HFFc6 (cell line): Measurements from ENCODE around the gene HARS2. TPM values are rescaled to one million over a fixed set of nuclear protein-coding genes. Genes with fewer than 3 reads are reported as not detected.

ENCODE experiments used
- DNase-seq: peaks from one replicate; pipeline ENCODE4 v3.0.0-alpha.2; 2018
- H3K27ac Mint-ChIP-seq: 2 replicates; pipeline ENCODE4 v1.8.0; 2020; ENCODE audit warnings: mild to moderate bottlenecking, mixed read lengths
- H3K27me3 Mint-ChIP-seq: 2 replicates; pipeline ENCODE4 v1.8.0; 2021; ENCODE audit warnings: mild to moderate bottlenecking, moderate library complexity, mixed read lengths; ENCODE audit not compliant: insufficient read depth
- H3K36me3 Mint-ChIP-seq: 2 replicates; pipeline ENCODE4 v1.8.0; 2021; ENCODE audit warnings: low read depth, mixed read lengths
- H3K4me1 Mint-ChIP-seq: 2 replicates; pipeline ENCODE4 v1.8.0; 2020; ENCODE audit warnings: low read depth, mixed read lengths
- H3K4me3 Mint-ChIP-seq: 2 replicates; pipeline ENCODE4 v1.8.0; 2020; ENCODE audit warnings: mild to moderate bottlenecking, moderate library complexity, mixed read lengths
- H3K9me3 Mint-ChIP-seq: 2 replicates; pipeline ENCODE4 v1.8.0; 2020; ENCODE audit warnings: mild to moderate bottlenecking, mixed read lengths
- microRNA-seq: library from miRNA; unstranded; fragments of <30 nt; microRNA quantifications from one replicate; pipeline ENCODE4, GENCODE V29; 2019
- total RNA-seq, 6 experiments: library from RNA; stranded (reverse); fragmentation: NEBNext Ultra II Directional; extraction: Animal tissue kit (Norgen Biotek cat#: 25700); gene quantifications; 2 replicates in 1 of 6; 3 replicates in 5 of 6; pipeline ENCODE4 v1.2.3, GENCODE V29; 2021
- TF ChIP-seq, protein P1 (sequence below): fragments of 200-600 bp; sonication (generic); IDR thresholded peaks from 2 replicates; pipeline ENCODE4 v1.5.0; 2021; ENCODE audit warnings: antibody characterized with exemption, mild to moderate bottlenecking

HARS2 gene
- total RNA-seq, 6 experiments from 2014 or later: 22.1 to 23.5 (median 22.9) TPM

DNA sequence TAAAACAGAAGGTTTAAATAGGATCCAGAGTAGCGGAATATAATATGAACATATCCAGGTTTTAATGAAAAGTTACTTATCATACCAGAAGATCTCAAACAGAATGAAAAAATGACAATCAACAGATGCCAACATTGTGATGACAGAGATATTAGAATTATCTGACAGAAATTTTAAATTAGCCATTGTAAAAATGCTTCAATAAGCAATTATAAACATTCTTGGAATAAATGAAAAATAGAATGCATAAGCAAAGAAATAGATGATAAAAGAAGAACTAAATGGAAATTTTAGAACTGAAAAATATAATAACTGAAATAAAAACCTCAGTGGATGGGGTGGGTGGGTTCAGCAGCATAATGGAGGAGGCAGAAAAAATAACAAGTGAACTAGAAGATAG lies 46.2 kb downstream of the HARS2 start:
- Mint-ChIP-seq H3K27ac (no peak overlapping the region), H3K27me3 (peaks cover 4% of the 10 kb centered on the region), H3K4me1 (no peaks in the 10 kb centered on the region), H3K36me3 (no peaks in the 10 kb centered on the region), H3K9me3 (peaks cover 4% of the 10 kb centered on the region; the same call in 1 of the 2 replicates), H3K4me3 (no peak overlapping the region)
- no peak for DNase-seq
- TF ChIP-seq, protein P1, sequence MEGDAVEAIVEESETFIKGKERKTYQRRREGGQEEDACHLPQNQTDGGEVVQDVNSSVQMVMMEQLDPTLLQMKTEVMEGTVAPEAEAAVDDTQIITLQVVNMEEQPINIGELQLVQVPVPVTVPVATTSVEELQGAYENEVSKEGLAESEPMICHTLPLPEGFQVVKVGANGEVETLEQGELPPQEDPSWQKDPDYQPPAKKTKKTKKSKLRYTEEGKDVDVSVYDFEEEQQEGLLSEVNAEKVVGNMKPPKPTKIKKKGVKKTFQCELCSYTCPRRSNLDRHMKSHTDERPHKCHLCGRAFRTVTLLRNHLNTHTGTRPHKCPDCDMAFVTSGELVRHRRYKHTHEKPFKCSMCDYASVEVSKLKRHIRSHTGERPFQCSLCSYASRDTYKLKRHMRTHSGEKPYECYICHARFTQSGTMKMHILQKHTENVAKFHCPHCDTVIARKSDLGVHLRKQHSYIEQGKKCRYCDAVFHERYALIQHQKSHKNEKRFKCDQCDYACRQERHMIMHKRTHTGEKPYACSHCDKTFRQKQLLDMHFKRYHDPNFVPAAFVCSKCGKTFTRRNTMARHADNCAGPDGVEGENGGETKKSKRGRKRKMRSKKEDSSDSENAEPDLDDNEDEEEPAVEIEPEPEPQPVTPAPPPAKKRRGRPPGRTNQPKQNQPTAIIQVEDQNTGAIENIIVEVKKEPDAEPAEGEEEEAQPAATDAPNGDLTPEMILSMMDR: no peak

DNA sequence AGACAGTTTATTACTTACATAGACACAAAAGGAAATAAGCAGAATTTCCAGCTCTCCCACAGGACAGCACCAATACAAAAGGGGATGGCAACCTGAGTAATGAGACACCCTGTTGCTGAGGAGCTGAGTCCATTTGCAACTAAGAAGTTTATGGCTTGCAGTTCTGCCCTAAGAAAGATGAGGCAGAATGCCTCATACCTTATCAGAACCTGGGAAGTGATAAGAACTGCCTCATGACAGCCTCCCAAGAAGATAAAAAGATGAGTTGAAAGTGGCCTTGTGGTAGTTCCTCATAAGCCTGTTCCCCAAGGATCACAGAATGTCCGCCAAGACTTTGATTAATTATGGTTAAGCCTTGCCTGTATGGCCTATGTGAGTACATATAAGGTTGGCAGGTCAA lies 50.7 kb downstream of the HARS2 start:
- no peak for DNase-seq
- Mint-ChIP-seq H3K4me1 (no peaks in the 10 kb centered on the region), H3K36me3 (no peaks in the 10 kb centered on the region), H3K27ac (no peak overlapping the region), H3K4me3 (no peak overlapping the region), H3K27me3 (no peaks in the 10 kb centered on the region; the same call in none of the 2 replicates), H3K9me3 (peaks cover 21% of the 10 kb centered on the region)
- TF ChIP-seq, protein P1: no peak

Small RNAs within 50 kb of the gene (microRNA-seq; reads per million reads assigned to microRNA genes)
- not detected for gene MIR3655

Other genes with a start within 250 kb of the HARS2 start
- gene EIF4EBP3, start 143.8 kb upstream of the HARS2 start, total RNA-seq: 1 to 10 TPM; 1.8 to 4.0 (median 2.9) TPM
- gene SRA1, start 134.0 kb upstream of the HARS2 start, total RNA-seq: 10 to 100 TPM; 50.0 to 62.3 (median 59.4) TPM
- 10 to 100 TPM; 11.0 to 13.0 (median 11.7) TPM for gene APBB3, start 126.9 kb upstream of the HARS2 start, total RNA-seq
- gene SLC35A4, start 126.6 kb upstream of the HARS2 start, total RNA-seq: 10 to 100 TPM; 64.1 to 72.8 (median 71.2) TPM
- gene CD14, start 58.3 kb upstream of the HARS2 start, total RNA-seq: 1 to 10 TPM in 5 of 6 experiments, under 1 TPM in 1; 0.84 to 1.9 (median 1.3) TPM
- 1 to 10 TPM; 3.6 to 7.2 (median 6.1) TPM for gene TMCO6, start 52.0 kb upstream of the HARS2 start, total RNA-seq
- gene NDUFA2, start 43.8 kb upstream of the HARS2 start, total RNA-seq: 10 to 100 TPM; 60.5 to 73.9 (median 67.0) TPM
- gene IK, start 43.6 kb upstream of the HARS2 start, total RNA-seq: 100 to 1,000 TPM in 4 of 6 experiments, 10 to 100 TPM in 2; 83.3 to 116 (median 109) TPM
- 10 to 100 TPM; 23.7 to 28.3 (median 25.8) TPM for gene WDR55, start 26.6 kb upstream of the HARS2 start, total RNA-seq
- gene DND1, start 17.9 kb upstream of the HARS2 start, total RNA-seq: under 1 TPM; 0.26 to 0.59 (median 0.41) TPM
- 100 to 1,000 TPM in 1 of 6 experiments, 10 to 100 TPM in 5; 89.1 to 102 (median 96.8) TPM for gene HARS1, start 85 bp upstream of the HARS2 start, total RNA-seq
- gene ZMAT2, start 9.0 kb downstream of the HARS2 start, total RNA-seq: 10 to 100 TPM; 59.1 to 68.5 (median 63.8) TPM
- under 1 TPM; 0.09 to 0.22 (median 0.14) TPM for gene PCDHA1, start 94.7 kb downstream of the HARS2 start, total RNA-seq
- gene PCDHA2, start 103.4 kb downstream of the HARS2 start, total RNA-seq: under 1 TPM in 1 of 6 experiments, not detected in 5; 0.13 TPM
- under 1 TPM in 1 of 6 experiments, not detected in 5; 0.05 TPM for gene PCDHA3, start 109.6 kb downstream of the HARS2 start, total RNA-seq
- gene PCDHA4, start 115.6 kb downstream of the HARS2 start, total RNA-seq: under 1 TPM in 1 of 6 experiments, not detected in 5; 0.05 TPM
- not detected for gene PCDHA5, start 130.2 kb downstream of the HARS2 start, total RNA-seq
- gene PCDHA6, start 136.5 kb downstream of the HARS2 start, total RNA-seq: under 1 TPM in 3 of 6 experiments, not detected in 3; 0.07 to 0.09 (median 0.08) TPM
- gene PCDHA7, start 142.8 kb downstream of the HARS2 start, total RNA-seq: under 1 TPM; 0.09 to 0.26 (median 0.20) TPM
- gene PCDHA8, start 149.7 kb downstream of the HARS2 start, total RNA-seq: under 1 TPM in 2 of 6 experiments, not detected in 4; 0.05 to 0.12 TPM
- under 1 TPM in 1 of 6 experiments, not detected in 5; 0.03 TPM for gene PCDHA9, start 156.9 kb downstream of the HARS2 start, total RNA-seq
- gene PCDHA10, start 164.4 kb downstream of the HARS2 start, total RNA-seq: not detected
- under 1 TPM in 4 of 6 experiments, not detected in 2; 0.07 to 0.14 (median 0.11) TPM for gene PCDHA11, start 177.5 kb downstream of the HARS2 start, total RNA-seq
- under 1 TPM in 5 of 6 experiments, not detected in 1; 0.09 to 0.34 (median 0.20) TPM for gene PCDHA12, start 183.9 kb downstream of the HARS2 start, total RNA-seq
- not detected for gene PCDHA13, start 190.7 kb downstream of the HARS2 start, total RNA-seq
- gene PCDHAC1, start 234.8 kb downstream of the HARS2 start, total RNA-seq: not detected